ENCODE measurements around the gene SAMD14. TPM values are rescaled to one million over a fixed set of nuclear protein-coding genes. Genes with fewer than 3 reads are reported as not detected.

The SAMD14 gene
- total and polyA plus RNA-seq, 2 of the 4 experiments (the other 2 are of a cell fraction), result 1.4 to 6.2 TPM

DNA sequence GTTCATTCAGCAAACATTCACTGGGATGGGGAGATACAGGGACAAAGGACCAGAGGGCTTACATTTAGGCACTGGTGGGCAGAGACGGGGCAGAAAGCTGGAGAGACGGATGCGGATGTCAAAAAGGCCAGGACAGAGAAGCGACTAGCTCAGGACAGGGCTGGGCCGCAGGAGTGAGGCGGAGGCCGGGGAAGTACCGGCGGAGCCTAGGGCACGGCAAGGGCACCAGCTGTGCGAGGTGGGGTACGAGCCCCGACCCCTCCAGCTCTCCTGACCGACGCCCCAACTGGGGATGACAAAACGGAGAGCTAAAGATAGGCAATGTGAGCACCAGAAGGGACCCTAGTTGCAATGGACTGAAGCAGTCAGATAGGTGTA lies 31.9 kb upstream of the SAMD14 start (continued):
- TF ChIP-seq RCOR1 (IDR thresholded peaks at IDR 0.05; ENCODE audit: insufficient replicate concordance, low read length) (no peak), NFE2L2 (IDR thresholded peaks at IDR 0.05; ENCODE audit: low read depth, low read length) (no peak)
- TF ChIP-seq, protein P1, sequence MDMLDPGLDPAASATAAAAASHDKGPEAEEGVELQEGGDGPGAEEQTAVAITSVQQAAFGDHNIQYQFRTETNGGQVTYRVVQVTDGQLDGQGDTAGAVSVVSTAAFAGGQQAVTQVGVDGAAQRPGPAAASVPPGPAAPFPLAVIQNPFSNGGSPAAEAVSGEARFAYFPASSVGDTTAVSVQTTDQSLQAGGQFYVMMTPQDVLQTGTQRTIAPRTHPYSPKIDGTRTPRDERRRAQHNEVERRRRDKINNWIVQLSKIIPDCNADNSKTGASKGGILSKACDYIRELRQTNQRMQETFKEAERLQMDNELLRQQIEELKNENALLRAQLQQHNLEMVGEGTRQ (IDR thresholded peaks at IDR 0.05; ENCODE audit: low read depth, low read length), result no peak
